DND-41 (cell line): Measurements from ENCODE around the gene ST14.

Experiments used
- CTCF ChIP-seq: IDR thresholded peaks from 2 replicates; pipeline ENCODE4 v1.5.1; 2012; ENCODE audit warnings: borderline replicate concordance, low read length, moderate library complexity, mild to moderate bottlenecking; ENCODE audit not compliant: poor library complexity, severe bottlenecking; ENCODE audit errors: extremely low read depth
- EZH2 ChIP-seq: IDR thresholded peaks from 3 replicates; pipeline ENCODE4 v1.6.1; 2012; ENCODE audit warnings: borderline replicate concordance, low read depth, mild to moderate bottlenecking, moderate library complexity, low read length, inconsistent platforms; ENCODE audit not compliant: severe bottlenecking

DNA sequence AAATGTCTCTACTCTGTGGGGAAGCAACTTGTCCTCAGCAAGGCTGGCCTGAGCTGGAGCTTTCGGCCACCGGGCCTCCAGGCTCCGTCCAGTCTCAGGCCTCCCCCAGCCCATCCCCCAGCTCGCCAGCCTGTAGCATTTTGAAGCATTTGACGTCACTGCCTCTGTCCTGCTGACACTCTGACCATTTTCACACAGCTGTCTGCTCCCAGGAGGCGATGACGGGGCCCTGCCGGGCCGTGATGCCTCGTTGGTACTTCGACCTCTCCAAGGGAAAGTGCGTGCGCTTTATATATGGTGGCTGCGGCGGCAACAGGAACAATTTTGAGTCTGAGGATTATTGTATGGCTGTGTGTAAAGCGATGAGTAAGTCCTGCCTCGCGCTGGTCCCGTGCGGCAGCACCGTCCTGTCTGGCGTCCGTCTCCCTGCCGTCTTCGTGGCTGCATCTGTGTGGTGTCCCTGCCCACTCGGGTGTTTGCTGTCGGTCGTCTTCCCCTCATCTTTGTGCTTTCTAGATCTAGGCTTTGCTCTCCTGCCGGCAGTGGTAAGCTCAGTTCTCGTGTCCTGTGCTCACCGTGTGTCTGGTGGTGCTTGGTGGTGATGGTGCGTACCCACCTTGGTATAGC is 36.1 kb upstream of the ST14 start:
- no peak for TF ChIP-seq CTCF
- no peak for TF ChIP-seq EZH2
